Fibroblast of pulmonary artery (primary cell): Measurements from ENCODE around the gene CDYL2.

ENCODE experiments used
- DNase-seq: peaks from one replicate; pipeline ENCODE4 v3.0.0-alpha.2; 2010; ENCODE audit warnings: low read depth
- H3K4me3 ChIP-seq: replicated peaks from 2 replicates; pipeline ENCODE4 v1.5.1; 2011; ENCODE audit warnings: low read depth, mild to moderate bottlenecking, control low read depth, low read length, moderate library complexity
- TF ChIP-seq, protein P1 (sequence below): IDR thresholded peaks from 2 replicates; pipeline ENCODE4 v1.5.1; 2011; ENCODE audit warnings: mild to moderate bottlenecking, control low read depth, low read length, inconsistent platforms; ENCODE audit errors: missing control alignments

The CDYL2 gene

DNA sequence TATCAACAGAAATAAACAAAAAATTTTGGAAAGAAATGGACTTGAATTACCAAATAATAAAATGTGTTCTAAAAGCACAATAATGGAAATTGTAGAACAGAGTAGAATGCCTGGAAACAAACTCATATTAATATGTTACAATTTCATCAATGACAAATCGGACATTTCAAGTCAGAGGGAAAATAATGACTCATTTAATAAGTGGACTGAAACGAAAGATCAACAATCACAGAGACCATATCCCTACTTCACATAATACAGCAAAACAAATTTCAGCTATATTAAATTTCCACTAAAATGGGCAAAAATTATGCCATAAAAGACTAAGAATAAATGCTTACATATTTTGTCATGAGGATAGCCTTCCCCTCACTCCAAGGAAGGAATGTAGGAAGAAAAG lies 25.7 kb downstream of the CDYL2 start:
- TF ChIP-seq, protein P1, sequence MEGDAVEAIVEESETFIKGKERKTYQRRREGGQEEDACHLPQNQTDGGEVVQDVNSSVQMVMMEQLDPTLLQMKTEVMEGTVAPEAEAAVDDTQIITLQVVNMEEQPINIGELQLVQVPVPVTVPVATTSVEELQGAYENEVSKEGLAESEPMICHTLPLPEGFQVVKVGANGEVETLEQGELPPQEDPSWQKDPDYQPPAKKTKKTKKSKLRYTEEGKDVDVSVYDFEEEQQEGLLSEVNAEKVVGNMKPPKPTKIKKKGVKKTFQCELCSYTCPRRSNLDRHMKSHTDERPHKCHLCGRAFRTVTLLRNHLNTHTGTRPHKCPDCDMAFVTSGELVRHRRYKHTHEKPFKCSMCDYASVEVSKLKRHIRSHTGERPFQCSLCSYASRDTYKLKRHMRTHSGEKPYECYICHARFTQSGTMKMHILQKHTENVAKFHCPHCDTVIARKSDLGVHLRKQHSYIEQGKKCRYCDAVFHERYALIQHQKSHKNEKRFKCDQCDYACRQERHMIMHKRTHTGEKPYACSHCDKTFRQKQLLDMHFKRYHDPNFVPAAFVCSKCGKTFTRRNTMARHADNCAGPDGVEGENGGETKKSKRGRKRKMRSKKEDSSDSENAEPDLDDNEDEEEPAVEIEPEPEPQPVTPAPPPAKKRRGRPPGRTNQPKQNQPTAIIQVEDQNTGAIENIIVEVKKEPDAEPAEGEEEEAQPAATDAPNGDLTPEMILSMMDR: no peak
- no peak overlapping the region for H3K4me3 ChIP-seq

DNA sequence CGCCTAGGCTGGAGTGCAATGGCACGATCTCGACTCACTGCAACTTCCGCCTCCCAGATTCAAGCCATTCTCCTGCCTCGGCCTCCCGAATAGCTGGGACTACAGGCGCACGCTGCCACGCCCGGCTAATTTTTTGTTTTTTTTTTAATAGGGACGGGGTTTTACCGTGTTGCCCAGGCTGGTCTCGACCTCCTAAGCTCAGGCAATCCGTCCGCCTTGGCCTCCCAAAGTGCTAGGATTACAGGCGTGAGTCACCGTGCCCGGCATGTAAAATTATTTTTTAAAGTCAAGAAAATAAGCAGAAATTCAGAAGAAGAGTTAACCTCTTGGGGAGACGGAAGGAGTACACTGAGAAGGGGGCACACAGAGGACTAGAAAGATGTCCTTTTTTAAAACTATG lies 27.5 kb downstream of the CDYL2 start:
- TF ChIP-seq, protein P1: no peak
- H3K4me3 ChIP-seq: no peak overlapping the region
- no peak for DNase-seq

More for the DNA sequence above, 25.7 kb downstream of the CDYL2 start:
- DNase-seq: no peak

DNA sequence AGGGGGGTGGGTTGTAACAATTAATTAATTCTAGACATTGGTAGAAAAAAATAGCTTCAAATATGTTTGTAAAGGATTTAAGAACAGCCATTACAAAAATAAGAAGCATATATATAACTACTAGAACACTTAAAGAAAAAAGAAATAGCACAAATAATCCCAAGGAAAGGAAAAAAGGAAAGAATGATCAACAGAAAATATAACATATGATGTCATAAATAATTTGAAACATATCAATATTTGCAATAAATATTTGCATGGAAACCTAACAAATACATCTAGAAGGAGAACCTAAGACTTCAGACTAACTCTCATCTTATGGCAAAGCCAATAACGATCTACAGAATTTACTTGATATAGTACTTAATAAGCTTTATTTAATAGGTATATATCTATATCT lies 28.9 kb downstream of the CDYL2 start:
- DNase-seq: no peak
- H3K4me3 ChIP-seq: no peak overlapping the region
- TF ChIP-seq, protein P1: no peak

DNA sequence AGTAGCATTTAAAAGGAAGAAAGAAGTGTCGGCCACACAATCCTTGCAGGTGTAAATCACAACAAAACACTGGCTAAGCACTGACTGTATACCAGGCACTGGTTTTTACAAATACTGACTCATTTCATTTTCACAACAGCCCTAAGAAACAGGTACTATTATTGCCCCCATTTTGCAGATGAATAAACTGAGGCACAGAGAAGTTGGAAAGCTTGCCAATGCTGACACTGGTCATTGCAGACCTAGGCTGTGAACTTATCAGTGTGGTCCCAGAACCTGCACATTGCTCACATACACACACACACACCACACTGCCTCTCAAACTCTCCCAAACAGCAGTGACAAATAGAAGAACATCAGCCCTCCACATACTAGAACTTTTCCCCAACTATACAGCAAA lies 37.6 kb downstream of the CDYL2 start:
- no peak for DNase-seq
- TF ChIP-seq, protein P1: no peak
- H3K4me3 ChIP-seq: no peak overlapping the region

DNA sequence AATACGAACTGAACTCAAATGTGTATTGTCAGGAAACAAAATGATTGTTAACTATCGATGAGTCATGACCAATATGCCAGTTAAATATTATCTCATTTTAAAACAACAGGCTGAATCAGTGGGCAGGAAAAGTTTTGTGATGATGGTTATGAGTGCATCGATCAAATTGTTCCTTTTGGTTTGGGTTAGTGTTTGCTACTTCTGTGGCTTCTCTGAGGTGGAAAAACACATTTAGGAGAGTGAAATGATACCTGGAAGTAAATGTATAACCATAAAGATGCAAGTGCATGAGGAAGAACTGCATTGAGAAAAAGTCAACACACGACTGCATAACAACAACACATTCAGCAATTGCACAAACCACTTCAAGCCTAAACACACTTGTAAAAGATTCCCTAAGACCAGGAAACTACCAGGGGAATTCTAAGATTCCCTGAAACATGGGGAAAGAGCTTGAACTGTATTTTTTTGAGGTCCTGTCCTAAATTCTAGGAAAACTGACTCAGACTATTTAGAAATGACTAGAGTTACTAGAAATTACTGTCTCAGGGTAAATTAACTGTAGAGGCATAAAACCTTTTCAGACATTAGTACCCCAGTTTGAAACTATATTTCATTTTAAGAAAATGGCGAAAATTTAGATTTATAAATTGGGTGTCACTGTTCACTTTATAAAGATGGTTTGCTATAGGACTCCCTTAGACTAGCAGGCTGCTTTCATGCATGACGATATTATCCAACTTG lies 44.8 kb downstream of the CDYL2 start:
- DNase-seq: no peak
- no peak overlapping the region for H3K4me3 ChIP-seq
- TF ChIP-seq, protein P1: no peak

DNA sequence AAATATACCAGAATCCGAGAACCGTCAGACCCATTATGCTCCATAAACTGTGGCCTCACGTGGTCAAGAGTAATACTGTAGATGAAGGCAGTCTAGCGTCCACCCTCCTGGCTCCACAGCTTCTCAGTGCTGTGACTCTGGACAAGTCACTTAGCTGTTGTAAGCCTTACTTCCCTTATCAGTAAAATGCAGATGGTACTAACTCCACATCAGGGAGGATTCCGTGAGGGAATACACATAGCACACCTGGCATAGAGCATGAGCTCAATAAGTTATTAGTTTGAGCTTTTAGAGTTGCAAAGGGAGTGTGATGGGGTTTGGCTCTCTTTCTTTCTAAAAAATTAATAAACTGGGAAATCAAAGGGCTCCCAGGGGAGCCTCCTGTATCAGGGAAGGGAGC lies 49.9 kb downstream of the CDYL2 start:
- no peak for DNase-seq
- TF ChIP-seq, protein P1: no peak
- H3K4me3 ChIP-seq: no peak overlapping the region

DNA sequence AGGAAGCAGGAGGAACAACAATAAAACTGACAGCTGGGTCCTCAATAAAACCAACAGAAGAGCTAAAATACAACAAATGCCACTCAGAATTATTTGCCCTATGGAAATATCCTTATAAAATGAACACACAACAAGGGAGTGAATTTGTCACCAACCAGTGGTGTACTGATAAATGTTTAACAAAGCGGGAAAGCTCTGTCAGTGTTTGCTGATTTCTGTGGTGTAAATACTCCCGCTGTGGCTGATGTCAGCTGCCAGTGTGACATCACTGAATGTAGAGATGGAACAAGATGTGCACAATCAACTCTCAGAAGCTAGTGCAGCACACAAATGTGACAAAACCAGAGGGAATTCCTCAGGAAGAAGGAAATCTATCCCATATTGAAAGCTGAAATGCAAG lies 51.9 kb downstream of the CDYL2 start:
- no peak for DNase-seq
- TF ChIP-seq, protein P1: no peak
- no peak overlapping the region for H3K4me3 ChIP-seq
